ENCODE results near the gene GALNT4.

Gene GALNT4

DNA sequence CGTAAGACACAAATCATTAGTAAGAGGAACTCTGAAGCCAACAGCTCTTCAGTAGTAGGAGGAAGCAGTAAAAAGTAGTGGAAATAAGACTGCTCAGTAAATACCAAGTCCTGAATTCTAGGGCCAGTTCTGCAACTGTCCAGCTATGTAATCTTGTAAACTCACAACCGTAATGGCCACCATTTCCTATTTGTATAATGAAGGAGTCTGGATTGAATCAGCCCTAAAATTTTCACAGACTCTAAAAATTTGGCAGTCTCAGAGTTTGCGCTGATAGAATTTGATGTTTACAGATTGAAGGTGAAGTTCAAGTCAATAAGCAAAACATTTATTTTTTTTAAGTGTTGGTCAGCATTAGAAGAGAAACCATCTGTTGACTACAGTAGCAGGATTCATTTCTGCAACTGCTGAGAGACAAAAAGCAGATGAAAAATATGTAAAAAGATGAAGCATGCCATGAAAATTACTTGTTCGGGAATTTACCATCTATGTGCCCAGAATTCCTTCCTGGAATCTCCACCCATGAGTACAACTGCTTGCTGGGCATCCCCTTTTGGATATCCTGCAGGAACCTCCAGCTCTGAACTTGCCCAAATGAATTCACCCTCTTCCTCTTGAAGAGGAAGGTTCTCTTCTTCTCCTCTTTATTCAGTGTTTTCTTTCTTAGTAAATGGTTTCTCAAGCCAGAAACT, 47.5 kb downstream of the GALNT4 start:
- Histone ChIP-seq H3K9me3 (ENCODE audit: control insufficient read depth in 1 of 2, low read length in 2 of 2) (no peaks in the 10 kb centered on the region), H3K4me3 (ENCODE audit: low read depth in 1 of 2, low read length in 2 of 2) (no peak overlapping the region), H3K36me3 (ENCODE audit: control insufficient read depth in 1 of 2, insufficient read depth in 2 of 2, low read length in 2 of 2) (no peaks in the 10 kb centered on the region), H3K27ac (ENCODE audit: low read depth, low read length) (no peak overlapping the region), H3K4me1 (ENCODE audit: control insufficient read depth in 1 of 2, insufficient read depth in 2 of 2, low read length in 2 of 2) (peaks cover 3 to 10% of the 10 kb centered on the region in 2 donors), H3K27me3 (ENCODE audit: control insufficient read depth in 1 of 2, insufficient read depth in 2 of 2, low read length in 2 of 2) (no peaks in the 10 kb centered on the region), H3K9ac (ENCODE audit: low read depth in 1 of 2, low read length in 2 of 2) (no peak overlapping the region)

DNA sequence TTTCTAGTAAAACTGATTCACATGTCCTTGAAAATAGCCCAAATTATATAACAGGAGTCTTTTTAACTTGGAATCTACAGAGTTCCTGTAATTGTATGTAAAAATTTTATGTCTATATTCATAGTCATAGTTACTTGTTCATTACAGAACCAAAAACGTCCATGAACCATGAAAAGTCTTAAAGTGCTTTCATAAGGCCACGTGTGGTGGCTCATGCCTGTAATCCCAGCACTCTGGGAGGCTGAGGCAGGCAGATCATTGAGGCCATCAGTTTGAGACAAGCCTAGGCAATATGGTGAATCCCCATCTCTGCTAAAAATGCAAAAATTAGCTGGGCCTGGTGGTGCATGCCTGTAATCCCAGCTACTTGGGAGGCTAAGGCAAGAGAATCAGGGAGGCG, 48.4 kb downstream of the GALNT4 start:
- Histone ChIP-seq H3K4me1 (ENCODE audit: control insufficient read depth in 1 of 2, insufficient read depth in 2 of 2, low read length in 2 of 2) (peaks cover 6 to 10% of the 10 kb centered on the region in 2 donors), H3K27ac (ENCODE audit: low read depth, low read length) (no peak overlapping the region), H3K9me3 (ENCODE audit: control insufficient read depth in 1 of 2, low read length in 2 of 2) (no peaks in the 10 kb centered on the region), H3K4me3 (ENCODE audit: low read depth in 1 of 2, low read length in 2 of 2) (no peak overlapping the region), H3K36me3 (ENCODE audit: control insufficient read depth in 1 of 2, insufficient read depth in 2 of 2, low read length in 2 of 2) (no peaks in the 10 kb centered on the region), H3K27me3 (ENCODE audit: control insufficient read depth in 1 of 2, insufficient read depth in 2 of 2, low read length in 2 of 2) (no peaks in the 10 kb centered on the region), H3K9ac (ENCODE audit: low read depth in 1 of 2, low read length in 2 of 2) (no peak overlapping the region)

DNA sequence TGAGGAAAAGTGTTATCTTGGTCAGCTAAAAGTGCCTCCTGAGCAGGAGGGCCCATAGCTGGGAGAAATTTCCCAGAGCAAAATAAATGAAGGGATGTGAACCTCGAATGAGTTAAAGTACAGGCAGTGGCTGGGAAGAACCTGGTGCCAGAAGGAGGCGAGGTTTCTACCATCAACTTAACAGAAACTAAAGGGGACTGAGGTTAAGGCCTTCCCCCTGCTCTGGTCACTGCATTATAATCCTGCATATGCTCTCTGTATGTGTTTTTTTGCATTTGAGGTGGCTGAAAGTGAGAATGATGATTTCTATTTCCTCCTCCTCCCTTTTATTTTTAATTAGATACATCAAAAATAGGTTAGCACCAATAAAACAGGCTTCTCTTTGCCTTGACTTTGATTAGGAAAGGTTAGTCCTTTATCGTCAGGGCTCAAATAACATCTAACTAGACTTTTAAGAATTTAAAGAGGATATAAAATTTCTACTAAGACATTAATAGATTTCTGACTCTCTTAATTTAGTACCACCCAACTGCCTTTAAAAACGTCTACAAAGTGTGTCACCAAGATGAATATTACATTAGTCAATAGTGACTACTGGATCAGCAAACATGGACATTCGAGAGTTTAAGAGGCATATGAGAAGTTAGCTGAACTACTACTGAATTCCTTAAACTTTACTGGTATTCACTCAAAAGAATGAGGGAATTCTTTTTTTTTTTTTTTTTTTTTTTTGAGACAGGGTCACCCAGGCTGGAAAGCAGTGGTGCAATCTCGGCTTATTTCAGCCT, 49.2 kb downstream of the GALNT4 start:
- no peaks in the 10 kb centered on the region for H3K27me3 ChIP-seq (ENCODE audit: control insufficient read depth in 1 of 2, insufficient read depth in 2 of 2, low read length in 2 of 2)
- H3K4me3 ChIP-seq (ENCODE audit: low read depth in 1 of 2, low read length in 2 of 2), result no peak overlapping the region
- H3K9ac ChIP-seq (ENCODE audit: low read depth in 1 of 2, low read length in 2 of 2), result no peak overlapping the region
- peaks cover 10 to 12% of the 10 kb centered on the region in 2 donors for H3K4me1 ChIP-seq (ENCODE audit: control insufficient read depth in 1 of 2, insufficient read depth in 2 of 2, low read length in 2 of 2)
- no peaks in the 10 kb centered on the region for H3K9me3 ChIP-seq (ENCODE audit: control insufficient read depth in 1 of 2, low read length in 2 of 2)
- no peaks in the 10 kb centered on the region for H3K36me3 ChIP-seq (ENCODE audit: control insufficient read depth in 1 of 2, insufficient read depth in 2 of 2, low read length in 2 of 2)
- no peak overlapping the region for H3K27ac ChIP-seq (ENCODE audit: low read depth, low read length)

DNA sequence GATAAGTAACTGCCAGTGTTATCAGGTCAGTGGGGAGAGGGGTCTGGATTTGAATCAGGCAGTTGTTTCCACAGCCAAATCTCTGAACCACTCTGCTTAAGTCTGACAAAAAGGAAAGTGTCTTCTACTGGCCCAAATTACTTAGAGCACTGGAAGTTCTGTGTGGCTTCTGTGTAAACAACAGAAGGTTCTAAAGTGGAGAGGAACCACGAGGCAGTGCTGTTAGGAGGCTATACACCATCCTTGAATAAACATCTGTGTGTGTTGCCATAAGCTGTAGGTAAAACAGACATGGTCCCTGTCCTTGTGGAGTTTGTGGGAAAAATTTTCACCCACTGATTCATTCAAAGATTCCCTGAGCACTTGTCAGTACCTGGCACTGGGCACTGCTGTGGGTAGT, 50.0 kb downstream of the GALNT4 start:
- no peak overlapping the region for H3K4me3 ChIP-seq (ENCODE audit: low read depth in 1 of 2, low read length in 2 of 2)
- no peaks in the 10 kb centered on the region for H3K36me3 ChIP-seq (ENCODE audit: control insufficient read depth in 1 of 2, insufficient read depth in 2 of 2, low read length in 2 of 2)
- peaks cover 10 to 12% of the 10 kb centered on the region in 2 donors for H3K4me1 ChIP-seq (ENCODE audit: control insufficient read depth in 1 of 2, insufficient read depth in 2 of 2, low read length in 2 of 2)
- no peak overlapping the region for H3K9ac ChIP-seq (ENCODE audit: low read depth in 1 of 2, low read length in 2 of 2)
- no peak overlapping the region for H3K27ac ChIP-seq (ENCODE audit: low read depth, low read length)
- H3K27me3 ChIP-seq (ENCODE audit: control insufficient read depth in 1 of 2, insufficient read depth in 2 of 2, low read length in 2 of 2), result no peaks in the 10 kb centered on the region
- no peaks in the 10 kb centered on the region for H3K9me3 ChIP-seq (ENCODE audit: control insufficient read depth in 1 of 2, low read length in 2 of 2)
